K562 (cell line): Measurements from ENCODE around the gene MYO15B. TPM values are rescaled to one million over a fixed set of nuclear protein-coding genes. Genes with fewer than 3 reads are reported as not detected.

Experiments used
- BCLAF1 ChIP-seq, 2 experiments: fragments of 450-650 bp in 1 of 2; IDR thresholded peaks; 2 replicates each; pipeline ENCODE4 v1.6.1; 2011 to 2017; ENCODE audit warnings: low read depth in 2 of 2, antibody characterized with exemption in 1 of 2, borderline replicate concordance in 1 of 2, low read length in 1 of 2, mild to moderate bottlenecking in 1 of 2, mixed read lengths in 1 of 2; ENCODE audit not compliant: control insufficient read depth in 1 of 2
- ESRRA ChIP-seq: fragments of 450-650 bp; IDR thresholded peaks from 2 replicates; pipeline ENCODE4 v1.6.1; 2014; ENCODE audit warnings: low read depth, mild to moderate bottlenecking, moderate library complexity, borderline replicate concordance
- FOXJ2 ChIP-seq: fragments of 200-800 bp; sonication (Bioruptor generic); IDR thresholded peaks from 2 replicates; pipeline ENCODE4 v1.6.1; 2016; ENCODE audit warnings: missing genetic modification characterization, missing compliant biosample characterization
- NR2C2 ChIP-seq, 2 experiments: fragments of 200-800 bp in 1 of 2; sonication (Bioruptor generic) in 1 of 2; sonication (generic) in 1 of 2; formaldehyde crosslinking in 1 of 2; IDR thresholded peaks; 2 replicates each; pipeline versions ENCODE4 v1.6.1 to v1.8.0; 2016 to 2022; ENCODE audit warnings: mild to moderate bottlenecking in 1 of 2, missing compliant biosample characterization in 1 of 2, missing genetic modification characterization in 1 of 2, missing genetic modification reagents in 1 of 2
- PPARD ChIP-seq: fragments of 250-450 bp; sonication (Bioruptor Pico); IDR thresholded peaks from 2 replicates; pipeline ENCODE4 v1.8.0; 2022; ENCODE audit warnings: inconsistent platforms, mild to moderate bottlenecking, moderate library complexity
- PTRF ChIP-seq: fragments of 450-650 bp; IDR thresholded peaks from 2 replicates; pipeline ENCODE4 v1.6.1; 2016; ENCODE audit warnings: mild to moderate bottlenecking, missing genetic modification characterization, missing compliant biosample characterization
- RB1 ChIP-seq: fragments of 450-650 bp; IDR thresholded peaks from 2 replicates; pipeline ENCODE4 v1.6.1; 2017; ENCODE audit warnings: low read depth, mild to moderate bottlenecking
- RCOR1 ChIP-seq, 2 experiments: IDR thresholded peaks; 2 replicates each; pipeline ENCODE4 v1.6.1; 2012; ENCODE audit warnings: low read depth in 2 of 2, low read length in 2 of 2, borderline replicate concordance in 1 of 2, improper control_type of control experiment in 1 of 2
- SMC3 ChIP-seq: conservative IDR thresholded peaks from 2 replicates; pipeline ENCODE4 v1.6.1; 2011; ENCODE audit warnings: low read depth, low read length, improper control_type of control experiment; ENCODE audit not compliant: insufficient read depth
- TRIM24 ChIP-seq, 2 experiments: fragments of 450-650 bp; IDR thresholded peaks; 2 replicates each; pipeline ENCODE4 v1.6.1; 2016
- YY1 ChIP-seq, 3 experiments: IDR thresholded peaks; 2 replicates each; pipeline ENCODE4 v1.6.1; 2011; ENCODE audit warnings: low read length in 2 of 3, mild to moderate bottlenecking in 2 of 3, moderate library complexity in 2 of 3, borderline replicate concordance in 1 of 3, control low read depth in 1 of 3, low read depth in 1 of 3; ENCODE audit not compliant: insufficient read depth in 3 of 3, insufficient replicate concordance in 2 of 3, control insufficient read depth in 1 of 3, insufficient read length in 1 of 3; ENCODE audit errors: extremely low read depth in 1 of 3
- ZNF23 ChIP-seq: fragments of 250-450 bp; sonication (Bioruptor Pico); IDR thresholded peaks from 2 replicates; pipeline ENCODE4 v1.4.0; 2020; ENCODE audit warnings: mild to moderate bottlenecking
- ZNF263 ChIP-seq: sonication (generic); formaldehyde crosslinking; IDR thresholded peaks from 2 replicates; pipeline ENCODE4 v1.8.0; 2022; ENCODE audit warnings: mild to moderate bottlenecking, missing genetic modification reagents, borderline replicate concordance
- ZNF551 ChIP-seq: fragments of 250-450 bp; sonication (Bioruptor Pico); IDR thresholded peaks from 2 replicates; pipeline ENCODE4 v1.5.0; 2021; ENCODE audit warnings: mild to moderate bottlenecking, moderate library complexity
- polyA plus RNA-seq, 8 experiments: library from polyadenylated mRNA; depleted of rRNA in 4 of 8; stranded (reverse) in 5 of 8; unstranded in 3 of 8; fragments of >200 nt; fragmentation: Nextera tagmentation in 2 of 8; fragmentation: Illumina TruSeq in 1 of 8; extraction: Ambion mirVana in 2 of 8; extraction: Trizol in 1 of 8; gene quantifications; 2 replicates each; pipeline versions ENCODE4 v1.2.1 to v1.2.3, GENCODE V29; 2011 to 2014; ENCODE audit warnings: inconsistent platforms in 1 of 8, missing spikeins in 1 of 8
- total RNA-seq, 7 experiments: library from RNA; depleted of rRNA in 6 of 7; stranded (reverse); fragments of >200 nt in 6 of 7; fragmentation: Illumina TruSeq in 2 of 7; extraction: Trizol in 2 of 7; gene quantifications; 2 replicates each; pipeline versions ENCODE4 v1.2.1 to v1.2.3, GENCODE V29; 2011 to 2021; ENCODE audit warnings: low replicate concordance in 1 of 7
- TF ChIP-seq, protein P1 (sequence below): sonication (generic); formaldehyde crosslinking; IDR thresholded peaks from 2 replicates; pipeline ENCODE4 v1.5.0; 2020; ENCODE audit warnings: missing genetic modification reagents
- TF ChIP-seq, protein P2 (sequence below): IDR thresholded peaks from 3 replicates; pipeline ENCODE4 v1.6.1; 2011; ENCODE audit warnings: borderline replicate concordance, mild to moderate bottlenecking; ENCODE audit not compliant: insufficient read length, insufficient read depth
- TF ChIP-seq, protein P3 (sequence below): IDR thresholded peaks from 2 replicates; pipeline ENCODE4 v1.6.1; 2011; ENCODE audit warnings: borderline replicate concordance, low read depth, mild to moderate bottlenecking, moderate library complexity, low read length; ENCODE audit not compliant: insufficient read depth, poor library complexity, severe bottlenecking

The MYO15B gene
- total and polyA plus RNA-seq, 9 of the 15 experiments (the other 6 are each of a cell fraction or from before 2014, with no cell fraction given) = 0.05 to 3.1 (median 0.83) TPM; not detected in 2

- TF ChIP-seq RB1 (peak; percentile 50; the same call in 1 of the 2 replicates), ZNF551 (CRISPR knock-in tag) (no peak), FOXJ2 (tag) (no peak), ESRRA (peak; percentile 66), ZNF23 (no peak), ZNF263 (CRISPR knock-in tag) (peak; percentile 77; the same call in 1 of the 2 replicates), YY1 (IDR thresholded peaks at IDR 0.05; ENCODE audit: borderline replicate concordance in 1 of 3, control insufficient read depth in 1 of 3, extremely low read depth in 1 of 3, insufficient read depth in 3 of 3, insufficient read length in 1 of 3, insufficient replicate concordance in 2 of 3, low read depth in 1 of 3, low read length in 2 of 3) (peak in 2 of 3 experiments; percentile 58 to 65), PTRF (no peak), TRIM24 (IDR thresholded peaks at IDR 0.05) (0 out of 4 replicates have a peak, but pooled peaks of 1 of the 2 experiments have one; percentile 8), PPARD (no peak), SMC3 (peak; percentile 71), BCLAF1 (IDR thresholded peaks at IDR 0.05; ENCODE audit: borderline replicate concordance in 1 of 2, control insufficient read depth in 1 of 2, low read depth in 2 of 2, low read length in 1 of 2) (no peak), NR2C2 (CRISPR knock-in tag; IDR thresholded peaks at IDR 0.05) (no peak), NR2C2 (tag; IDR thresholded peaks at IDR 0.05) (no peak), RCOR1 (IDR thresholded peaks at IDR 0.05; ENCODE audit: borderline replicate concordance in 1 of 2, low read depth in 2 of 2, low read length in 2 of 2) (peak in 1 of 2 experiments; percentile 48; a peak in 1 of 4 replicates)
- TF ChIP-seq, protein P1, sequence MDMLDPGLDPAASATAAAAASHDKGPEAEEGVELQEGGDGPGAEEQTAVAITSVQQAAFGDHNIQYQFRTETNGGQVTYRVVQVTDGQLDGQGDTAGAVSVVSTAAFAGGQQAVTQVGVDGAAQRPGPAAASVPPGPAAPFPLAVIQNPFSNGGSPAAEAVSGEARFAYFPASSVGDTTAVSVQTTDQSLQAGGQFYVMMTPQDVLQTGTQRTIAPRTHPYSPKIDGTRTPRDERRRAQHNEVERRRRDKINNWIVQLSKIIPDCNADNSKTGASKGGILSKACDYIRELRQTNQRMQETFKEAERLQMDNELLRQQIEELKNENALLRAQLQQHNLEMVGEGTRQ (CRISPR knock-in tag) = no peak
- TF ChIP-seq, protein P2, sequence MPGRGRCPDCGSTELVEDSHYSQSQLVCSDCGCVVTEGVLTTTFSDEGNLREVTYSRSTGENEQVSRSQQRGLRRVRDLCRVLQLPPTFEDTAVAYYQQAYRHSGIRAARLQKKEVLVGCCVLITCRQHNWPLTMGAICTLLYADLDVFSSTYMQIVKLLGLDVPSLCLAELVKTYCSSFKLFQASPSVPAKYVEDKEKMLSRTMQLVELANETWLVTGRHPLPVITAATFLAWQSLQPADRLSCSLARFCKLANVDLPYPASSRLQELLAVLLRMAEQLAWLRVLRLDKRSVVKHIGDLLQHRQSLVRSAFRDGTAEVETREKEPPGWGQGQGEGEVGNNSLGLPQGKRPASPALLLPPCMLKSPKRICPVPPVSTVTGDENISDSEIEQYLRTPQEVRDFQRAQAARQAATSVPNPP = no peak
- TF ChIP-seq, protein P3, sequence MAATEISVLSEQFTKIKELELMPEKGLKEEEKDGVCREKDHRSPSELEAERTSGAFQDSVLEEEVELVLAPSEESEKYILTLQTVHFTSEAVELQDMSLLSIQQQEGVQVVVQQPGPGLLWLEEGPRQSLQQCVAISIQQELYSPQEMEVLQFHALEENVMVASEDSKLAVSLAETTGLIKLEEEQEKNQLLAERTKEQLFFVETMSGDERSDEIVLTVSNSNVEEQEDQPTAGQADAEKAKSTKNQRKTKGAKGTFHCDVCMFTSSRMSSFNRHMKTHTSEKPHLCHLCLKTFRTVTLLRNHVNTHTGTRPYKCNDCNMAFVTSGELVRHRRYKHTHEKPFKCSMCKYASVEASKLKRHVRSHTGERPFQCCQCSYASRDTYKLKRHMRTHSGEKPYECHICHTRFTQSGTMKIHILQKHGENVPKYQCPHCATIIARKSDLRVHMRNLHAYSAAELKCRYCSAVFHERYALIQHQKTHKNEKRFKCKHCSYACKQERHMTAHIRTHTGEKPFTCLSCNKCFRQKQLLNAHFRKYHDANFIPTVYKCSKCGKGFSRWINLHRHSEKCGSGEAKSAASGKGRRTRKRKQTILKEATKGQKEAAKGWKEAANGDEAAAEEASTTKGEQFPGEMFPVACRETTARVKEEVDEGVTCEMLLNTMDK = peak; percentile 32
Measured at GRCh38 chr17:75601057-75601987, 13.7 kb downstream of the MYO15B start (continued).
